Measurements from ENCODE around the gene CAMK4. TPM values are rescaled to one million over a fixed set of nuclear protein-coding genes. Genes with fewer than 3 reads are reported as not detected.

CAMK4 gene
- total and polyA plus RNA-seq, 2 of the 8 experiments (the other 6 are each of a cell fraction or from before 2014, with no cell fraction given), result 1.8 to 8.3 TPM

- H3K36me3 ChIP-seq (ENCODE audit: control insufficient read depth in 2 of 4, insufficient read depth in 4 of 4, low read length in 3 of 4), result no peaks in the 10 kb centered on the region
- no peak overlapping the region for H3K4me2 ChIP-seq (ENCODE audit: insufficient read depth in 1 of 2, low read depth in 2 of 2, low read length in 2 of 2)
- H2BK12ac ChIP-seq (ENCODE audit: low read depth, low read length), result no peak overlapping the region
- POLR2A ChIA-PET (ENCODE audit: partially characterized antibody), result no interaction called here
- H3K27me3 ChIP-seq (replicated peaks in 1 of 4; ENCODE audit: control insufficient read depth in 3 of 4, extremely low read depth in 1 of 4, insufficient read depth in 3 of 4, low read length in 3 of 4), result peaks cover 0 to 6% (median 0%) of the 10 kb centered on the region in 4 experiments; a peak in 4 of 7 replicates
- no peak overlapping the region for H3K27ac ChIP-seq (ENCODE audit: low read depth, low read length)
- peaks cover 0 to 3% of the 10 kb centered on the region in 2 experiments for H4K20me1 ChIP-seq (replicated peaks in 1 of 2; ENCODE audit: control insufficient read depth in 1 of 2, insufficient read depth in 2 of 2, low read length in 2 of 2)
- H3K4me3 ChIP-seq (ENCODE audit: extremely low read depth in 1 of 4, insufficient read depth in 2 of 4, low read depth in 3 of 4, low read length in 4 of 4), result no peak overlapping the region
- no peaks in the 10 kb centered on the region for H3K23me2 ChIP-seq (ENCODE audit: low read depth, low read length)
- H2AK5ac ChIP-seq (ENCODE audit: low read depth, low read length), result no peak overlapping the region
- H3K79me2 ChIP-seq (ENCODE audit: control insufficient read depth in 1 of 2, insufficient read depth in 2 of 2, low read length in 2 of 2), result no peaks in the 10 kb centered on the region
- no peaks in the 10 kb centered on the region for H3K79me1 ChIP-seq (ENCODE audit: low read depth, low read length)
- H2BK20ac ChIP-seq (ENCODE audit: low read length), result no peak overlapping the region
- H4K91ac ChIP-seq (replicated peaks; ENCODE audit: insufficient read length, low read length), result no peak overlapping the region
- H2AFZ ChIP-seq (ENCODE audit: low read length), result no peak overlapping the region
- TF ChIP-seq KDM4A (IDR thresholded peaks at IDR 0.05; ENCODE audit: low read depth, low read length, severe bottlenecking) (no peak), KDM5A (IDR thresholded peaks at IDR 0.05; ENCODE audit: low read length) (no peak), ZNF274 (IDR thresholded peaks at IDR 0.05; ENCODE audit: borderline replicate concordance, extremely low read depth, low read length) (no peak), RBBP5 (IDR thresholded peaks at IDR 0.05; ENCODE audit: borderline replicate concordance, low read depth, low read length) (no peak), CBX5 (IDR thresholded peaks at IDR 0.05; ENCODE audit: low read depth, low read length) (no peak), CEBPB (IDR thresholded peaks at IDR 0.05; ENCODE audit: low read depth, low read length) (no peak), NRF1 (IDR thresholded peaks at IDR 0.05; ENCODE audit: low read depth, low read length) (no peak), FOSL1 (IDR thresholded peaks at IDR 0.05; ENCODE audit: insufficient read depth, low read depth, low read length) (no peak), TBP (IDR thresholded peaks at IDR 0.05; ENCODE audit: low read depth, low read length) (no peak), POLR2AphosphoS5 (IDR thresholded peaks at IDR 0.05; ENCODE audit: low read depth, low read length) (no peak), SUZ12 (IDR thresholded peaks at IDR 0.05; ENCODE audit: low read length) (no peak)
- H3K4ac ChIP-seq (replicated peaks; ENCODE audit: insufficient read length, low read depth, low read length), result no peak overlapping the region
- no peak overlapping the region for H2BK15ac ChIP-seq (ENCODE audit: low read length)
- H3K56ac ChIP-seq (replicated peaks; ENCODE audit: insufficient read length, low read depth, low read length), result no peak overlapping the region
- H3K4me1 ChIP-seq (replicated peaks in 1 of 4; ENCODE audit: control insufficient read depth in 3 of 4, insufficient read depth in 4 of 4, low read length in 3 of 4), result peaks cover 0 to 2% (median 0%) of the 10 kb centered on the region in 4 experiments; a peak in 1 of 7 replicates
- no peak overlapping the region for H3K18ac ChIP-seq (ENCODE audit: extremely low read depth, low read length)
- H3K23ac ChIP-seq (ENCODE audit: insufficient read length), result no peak overlapping the region
- H3K9me3 ChIP-seq (ENCODE audit: insufficient read depth in 2 of 2, low read depth in 1 of 2, low read length in 1 of 2), result no peaks in the 10 kb centered on the region
- H2BK120ac ChIP-seq (replicated peaks; ENCODE audit: low read depth, low read length), result no peak overlapping the region
- no peak for FAIRE-seq
- no peak overlapping the region for H4K5ac ChIP-seq (ENCODE audit: insufficient read length, low read depth, low read length)
- no peak overlapping the region for H2BK5ac ChIP-seq (ENCODE audit: low read depth, low read length)
- CTCF ChIA-PET (ENCODE audit: partially characterized antibody), result interaction anchor here (1.5 kb wide), 1 partner anchor 16 kb away, joined by 6 read pairs; no protein-coding TSS in a partner anchor
- no peak overlapping the region for H4K8ac ChIP-seq (ENCODE audit: extremely low read depth, insufficient read depth, low read length)
- H3K14ac ChIP-seq (ENCODE audit: insufficient read length), result no peak overlapping the region
- no peak for DNase-seq (ENCODE audit: low read depth in 1 of 2, low spot score in 2 of 2)
- no peak overlapping the region for H3K9ac ChIP-seq (replicated peaks in 1 of 4; ENCODE audit: extremely low read depth in 1 of 4, low read depth in 3 of 4, low read length in 3 of 4)
- WGBS, 2 experiments (ENCODE audit: extremely low coverage in 1 of 2, insufficient coverage in 1 of 2, insufficient read length in 1 of 2, insufficient replicate concordance in 2 of 2, low coverage in 1 of 2, low lambda C conversion rate in 2 of 2, missing lambda C conversion rate in 1 of 2), result 96% methylated on average over 1 of the region's 1 CpG; no CpG with 5 or more reads in 1 of the 2 experiments
These were observed 38.6 kb downstream of the CAMK4 start for GRCh38 chr5:111262815-111263214.

All from H1 (cell line).